GM12878 (cell line): ENCODE results near the gene INO80E. TPM values are rescaled to one million over a fixed set of nuclear protein-coding genes. Genes with fewer than 3 reads are reported as not detected.

Experiments used
- ATAC-seq: fragments of 200-7000 bp; cut with Tn5 transposase; 3 replicates; pipeline ENCODE4 v1.9.1; 2020; ENCODE audit warnings: mild to moderate bottlenecking, moderate library complexity
- BruUV-seq: library from RNA; stranded (reverse); fragments of 400-500 nt; replicated peaks from 2 replicates; lab custom pipeline; 2021; lab: Mats Ljungman, UMichigan
- CTCF ChIA-PET: fragments of 300-600 bp; sonication (Branson Sonifier 250); formaldehyde crosslinking; extraction: SDS; loops from one replicate; lab custom pipeline; 2021; ENCODE audit warnings: inconsistent platforms; lab: Yijun Ruan, JAX
- POLR2A ChIA-PET: fragments of 350-600 bp; formaldehyde crosslinking; extraction: SDS; loops from one replicate; lab custom pipeline; 2021; ENCODE audit warnings: inconsistent platforms; lab: Charles Lee
- RAD21 ChIA-PET: fragments of 300-600 bp; sonication (Branson Sonifier 250); formaldehyde crosslinking; loops from one replicate; lab custom pipeline; 2023; ENCODE audit warnings: antibody characterized with exemption; ENCODE audit not compliant: unreplicated experiment; lab: Charles Lee
- SMC1A ChIA-PET: fragments of 300-600 bp; sonication (Branson Sonifier 250); formaldehyde crosslinking; loops from one replicate; lab custom pipeline; 2023; ENCODE audit not compliant: unreplicated experiment, uncharacterized antibody; lab: Charles Lee
- DNase-seq: peaks from one replicate; pipeline ENCODE4 v3.0.0-alpha.2; 2011; ENCODE audit warnings: low read depth, low spot score
- FAIRE-seq: peaks from 3 replicates; lab custom pipeline; 2011; peaks lifted over from hg19 to GRCh38; lab: Jason Lieb, UNC
- H2AFZ ChIP-seq: 2 replicates; pipeline ENCODE4 v1.6.0; 2011; ENCODE audit warnings: low read depth, low read length, control low read depth; ENCODE audit not compliant: control insufficient read depth
- H3K27ac ChIP-seq: 2 replicates; pipeline ENCODE4 v1.5.1; 2011; ENCODE audit warnings: control low read depth; ENCODE audit not compliant: control insufficient read depth, insufficient read depth
- H3K27me3 ChIP-seq, 2 experiments: replicated peaks in 1 of 2; 2 replicates each; pipeline versions ENCODE4 v1.6.0 to v1.6.1; 2011; ENCODE audit warnings: low read length in 1 of 2; ENCODE audit not compliant: control insufficient read depth in 2 of 2, insufficient read depth in 2 of 2
- H3K36me3 ChIP-seq, 2 experiments: 2 replicates each; pipeline ENCODE4 v1.5.1; 2011; ENCODE audit warnings: low read length in 1 of 2; ENCODE audit not compliant: control insufficient read depth in 2 of 2, insufficient read depth in 2 of 2
- H3K4me1 ChIP-seq: 2 replicates; pipeline ENCODE4 v1.6.1; 2011; ENCODE audit warnings: mild to moderate bottlenecking, low read length, moderate library complexity, mixed read lengths; ENCODE audit not compliant: control insufficient read depth, insufficient read depth
- H3K4me2 ChIP-seq: 2 replicates; pipeline ENCODE4 v1.6.0; 2011; ENCODE audit warnings: control low read depth; ENCODE audit not compliant: control insufficient read depth, insufficient read depth
- H3K4me3 ChIP-seq: fragments of 200-600 bp; sonication (generic); 2 replicates; pipeline ENCODE4 v1.5.1; 2016
- H3K79me2 ChIP-seq: 2 replicates; pipeline ENCODE4 v1.6.0; 2011; ENCODE audit warnings: low read length; ENCODE audit not compliant: control insufficient read depth, insufficient read depth
- H3K9ac ChIP-seq: 2 replicates; pipeline ENCODE4 v1.8.0; 2011; ENCODE audit warnings: low read length, control low read depth, mixed read lengths; ENCODE audit not compliant: control insufficient read depth, insufficient read depth
- H3K9me3 ChIP-seq: replicated peaks from 3 replicates; pipeline ENCODE4 v1.5.1; 2011; ENCODE audit warnings: mild to moderate bottlenecking, low read length; ENCODE audit not compliant: control insufficient read depth, insufficient read depth
- H4K20me1 ChIP-seq: 2 replicates; pipeline ENCODE4 v1.6.0; 2011; ENCODE audit not compliant: control insufficient read depth, insufficient read depth
- DPF2 ChIP-seq: fragments of 450-650 bp; IDR thresholded peaks from 2 replicates; pipeline ENCODE4 v1.6.1; 2017; ENCODE audit warnings: mild to moderate bottlenecking
- HDAC2 ChIP-seq: fragments of 200-600 bp; sonication (generic); IDR thresholded peaks from 2 replicates; pipeline ENCODE4 v1.6.1; 2017
- IKZF1 ChIP-seq: fragments of 450-650 bp; conservative IDR thresholded peaks from 2 replicates; pipeline ENCODE4 v1.6.1; 2017; ENCODE audit warnings: antibody characterized with exemption, mild to moderate bottlenecking
- NFIC ChIP-seq: IDR thresholded peaks from 2 replicates; pipeline ENCODE4 v1.6.1; 2012; ENCODE audit warnings: low read depth, mild to moderate bottlenecking, inconsistent platforms, low read length, moderate library complexity
- PAX5 ChIP-seq: IDR thresholded peaks from 2 replicates; pipeline ENCODE4 v1.6.1; 2011; ENCODE audit warnings: low read depth, low read length, borderline replicate concordance
- RCOR1 ChIP-seq: conservative IDR thresholded peaks from 2 replicates; pipeline ENCODE4 v1.6.1; 2012; ENCODE audit warnings: low read depth, low read length, improper control_type of control experiment
- SMAD5 ChIP-seq: IDR thresholded peaks from 2 replicates; pipeline ENCODE4 v1.6.1; 2016; ENCODE audit warnings: antibody characterized with exemption, low read depth
- TCF7 ChIP-seq: IDR thresholded peaks from 2 replicates; pipeline ENCODE4 v1.6.1; 2014; ENCODE audit warnings: antibody characterized with exemption, borderline replicate concordance
- ZNF217 ChIP-seq: fragments of 450-650 bp; IDR thresholded peaks from 2 replicates; pipeline ENCODE4 v1.6.1; 2017; ENCODE audit warnings: antibody characterized with exemption, mild to moderate bottlenecking
- WGBS: methylation state at CpG from one replicate; pipeline ENCODE4 v1.1.6; 2016; ENCODE audit warnings: low lambda C conversion rate; ENCODE audit not compliant: insufficient replicate concordance, insufficient coverage; ENCODE audit errors: missing lambda C conversion rate; 5-methylcytosine and 5-hydroxymethylcytosine counted together
- in situ Hi-C: fragments of 300-500 bp; cut with MboI; formaldehyde crosslinking; loops from 9 replicates; pipeline ENCODE4 v1.14.3; 2018; ENCODE audit warnings: mixed read lengths
- intact Hi-C: fragments of 100-400 bp; cut with micrococcal nuclease; formaldehyde crosslinking; loops from one replicate; pipeline ENCODE4 v1.14.2; 2022; ENCODE audit not compliant: unreplicated experiment
- polyA plus RNA-seq, 11 experiments: library from polyadenylated mRNA; depleted of rRNA in 4 of 11; unstranded in 6 of 11; stranded (reverse) in 5 of 11; fragments of >200 nt; fragmentation: Nextera tagmentation in 4 of 11; fragmentation: Illumina TruSeq in 1 of 11; extraction: Ambion mirVana in 4 of 11; extraction: Trizol in 1 of 11; gene quantifications; 1 replicate in 1 of 11; 2 replicates in 10 of 11; pipeline versions ENCODE4 v1.2.1 to v1.2.3, GENCODE V29; 2011 to 2016; ENCODE audit warnings: inconsistent platforms in 2 of 11, missing spikeins in 2 of 11, low read depth in 1 of 11
- total RNA-seq, 4 experiments: library from RNA; depleted of rRNA in 3 of 4; stranded (reverse); fragments of >200 nt in 3 of 4; fragmentation: Illumina TruSeq in 1 of 4; extraction: Trizol in 1 of 4; gene quantifications; 2 replicates each; pipeline versions ENCODE4 v1.2.1 to v1.2.3, GENCODE V29; 2013 to 2021
- TF ChIP-seq, protein P1 (sequence below): fragments of 450-650 bp; IDR thresholded peaks from 2 replicates; pipeline ENCODE4 v1.6.1; 2017; ENCODE audit warnings: antibody characterized with exemption, mild to moderate bottlenecking, moderate library complexity
- TF ChIP-seq, protein P2 (sequence below): fragments of 150-350 bp; IDR thresholded peaks from 2 replicates; pipeline ENCODE4 v1.6.1; 2014; ENCODE audit warnings: mild to moderate bottlenecking, low read depth, low read length

Gene INO80E
- total and polyA plus RNA-seq, 10 of the 15 experiments (the other 5 are each of a cell fraction or from before 2014, with no cell fraction given) = 0.39 to 74.0 (median 33.0) TPM

DNA sequence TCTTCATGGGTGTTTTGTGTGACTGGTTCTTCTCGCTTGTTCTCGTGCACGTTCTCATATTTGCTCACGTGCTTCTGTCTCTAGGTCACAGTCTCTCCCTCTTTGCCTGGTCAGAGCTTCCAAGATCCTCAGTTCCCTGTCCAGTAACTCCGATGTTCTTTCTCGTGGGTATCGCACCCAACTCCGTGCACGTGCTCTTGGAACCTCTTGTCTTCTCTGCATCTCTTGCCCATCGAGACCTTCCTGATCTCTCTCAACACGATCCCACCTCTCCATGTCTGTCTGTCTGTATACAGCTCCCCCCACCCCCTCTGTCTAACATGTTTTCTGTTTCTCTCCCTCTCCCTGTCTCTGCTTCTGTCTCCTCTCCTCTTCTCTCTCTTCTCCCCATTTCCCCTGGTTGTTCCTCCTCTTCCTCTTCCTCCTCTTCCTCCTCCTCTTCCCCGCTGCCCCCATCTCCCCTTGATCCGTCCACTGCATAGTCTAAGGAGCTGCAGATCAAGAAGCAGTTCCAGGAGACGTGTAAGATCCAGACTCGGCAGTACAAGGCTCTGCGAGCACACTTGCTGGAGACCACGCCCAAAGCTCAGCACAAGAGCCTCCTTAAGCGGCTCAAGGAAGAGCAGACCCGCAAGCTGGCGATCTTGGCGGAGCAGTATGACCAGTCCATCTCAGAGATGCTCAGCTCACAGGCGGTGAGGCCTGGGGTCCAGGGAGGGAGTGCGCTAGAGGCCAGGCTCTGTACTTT, 6.8 kb upstream of the INO80E start:
- RAD21 ChIA-PET = no interaction called here
- 86% methylated on average over 23 of the region's 23 CpGs for WGBS
- Histone ChIP-seq H2AFZ (no peak overlapping the region), H3K4me3 (no peak overlapping the region), H3K36me3 (peaks cover 15 to 41% of the 10 kb centered on the region in 2 experiments; a peak in 3 of 4 replicates), H3K9me3 (no peaks in the 10 kb centered on the region), H3K27me3 (no peaks in the 10 kb centered on the region), H3K4me1 (no peaks in the 10 kb centered on the region), H3K79me2 (no peaks in the 10 kb centered on the region), H3K4me2 (no peak overlapping the region), H3K27ac (no peak overlapping the region), H4K20me1 (no peaks in the 10 kb centered on the region), H3K9ac (no peak overlapping the region)
- BruUV-seq = no TSS peak
- POLR2A ChIA-PET = interaction anchor here (0.6 to 1.3 kb wide), 3 partner anchors 12 to 27 kb away, joined by 3 read pairs; partner anchors contain the start of genes TAOK2 and TMEM219
- ATAC-seq = no peak
- no peak for FAIRE-seq
- in situ Hi-C loops (no loop called here), intact Hi-C loops (no loop called here)
- no peak for TF ChIP-seq IKZF1
- TF ChIP-seq TCF7 = no peak
- TF ChIP-seq, protein P1, sequence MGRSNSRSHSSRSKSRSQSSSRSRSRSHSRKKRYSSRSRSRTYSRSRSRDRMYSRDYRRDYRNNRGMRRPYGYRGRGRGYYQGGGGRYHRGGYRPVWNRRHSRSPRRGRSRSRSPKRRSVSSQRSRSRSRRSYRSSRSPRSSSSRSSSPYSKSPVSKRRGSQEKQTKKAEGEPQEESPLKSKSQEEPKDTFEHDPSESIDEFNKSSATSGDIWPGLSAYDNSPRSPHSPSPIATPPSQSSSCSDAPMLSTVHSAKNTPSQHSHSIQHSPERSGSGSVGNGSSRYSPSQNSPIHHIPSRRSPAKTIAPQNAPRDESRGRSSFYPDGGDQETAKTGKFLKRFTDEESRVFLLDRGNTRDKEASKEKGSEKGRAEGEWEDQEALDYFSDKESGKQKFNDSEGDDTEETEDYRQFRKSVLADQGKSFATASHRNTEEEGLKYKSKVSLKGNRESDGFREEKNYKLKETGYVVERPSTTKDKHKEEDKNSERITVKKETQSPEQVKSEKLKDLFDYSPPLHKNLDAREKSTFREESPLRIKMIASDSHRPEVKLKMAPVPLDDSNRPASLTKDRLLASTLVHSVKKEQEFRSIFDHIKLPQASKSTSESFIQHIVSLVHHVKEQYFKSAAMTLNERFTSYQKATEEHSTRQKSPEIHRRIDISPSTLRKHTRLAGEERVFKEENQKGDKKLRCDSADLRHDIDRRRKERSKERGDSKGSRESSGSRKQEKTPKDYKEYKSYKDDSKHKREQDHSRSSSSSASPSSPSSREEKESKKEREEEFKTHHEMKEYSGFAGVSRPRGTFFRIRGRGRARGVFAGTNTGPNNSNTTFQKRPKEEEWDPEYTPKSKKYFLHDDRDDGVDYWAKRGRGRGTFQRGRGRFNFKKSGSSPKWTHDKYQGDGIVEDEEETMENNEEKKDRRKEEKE = no peak
- no peak for TF ChIP-seq RCOR1
- TF ChIP-seq PAX5 = no peak
- no peak for TF ChIP-seq SMAD5
- TF ChIP-seq NFIC = no peak
- TF ChIP-seq DPF2 = no peak
- TF ChIP-seq, protein P2, sequence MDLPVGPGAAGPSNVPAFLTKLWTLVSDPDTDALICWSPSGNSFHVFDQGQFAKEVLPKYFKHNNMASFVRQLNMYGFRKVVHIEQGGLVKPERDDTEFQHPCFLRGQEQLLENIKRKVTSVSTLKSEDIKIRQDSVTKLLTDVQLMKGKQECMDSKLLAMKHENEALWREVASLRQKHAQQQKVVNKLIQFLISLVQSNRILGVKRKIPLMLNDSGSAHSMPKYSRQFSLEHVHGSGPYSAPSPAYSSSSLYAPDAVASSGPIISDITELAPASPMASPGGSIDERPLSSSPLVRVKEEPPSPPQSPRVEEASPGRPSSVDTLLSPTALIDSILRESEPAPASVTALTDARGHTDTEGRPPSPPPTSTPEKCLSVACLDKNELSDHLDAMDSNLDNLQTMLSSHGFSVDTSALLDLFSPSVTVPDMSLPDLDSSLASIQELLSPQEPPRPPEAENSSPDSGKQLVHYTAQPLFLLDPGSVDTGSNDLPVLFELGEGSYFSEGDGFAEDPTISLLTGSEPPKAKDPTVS = no peak
- no peak for TF ChIP-seq HDAC2
- TF ChIP-seq ZNF217 = no peak
- DNase-seq = no peak
- SMC1A ChIA-PET = no interaction called here
- CTCF ChIA-PET = interaction anchor here (1.1 kb wide), 1 partner anchor 13 kb away, joined by 4 read pairs; no protein-coding TSS in a partner anchor
